Endothelial cell of umbilical vein (primary cell): ENCODE results near the gene C1orf53.

Source experiments
- CTCF ChIP-seq, 2 donors: IDR thresholded peaks; 1 replicate in 1 of 2; 2 replicates in 1 of 2; pipeline ENCODE4 v1.5.1; 2011; ENCODE audit warnings: low read length in 2 of 2, mild to moderate bottlenecking in 2 of 2, moderate library complexity in 2 of 2, control low read depth in 1 of 2, inconsistent platforms in 1 of 2, low read depth in 1 of 2; ENCODE audit not compliant: insufficient read depth in 1 of 2; ENCODE audit errors: extremely low read depth in 1 of 2
- POLR2AphosphoS5 ChIP-seq: IDR thresholded peaks from 2 replicates; pipeline ENCODE4 v1.6.1; 2012; ENCODE audit warnings: low read depth, mild to moderate bottlenecking, control low read depth, low read length, moderate library complexity; ENCODE audit not compliant: insufficient read depth

GRCh38 chr1:197859024-197859423 lies 43.4 kb upstream of the C1orf53 start:
- TF ChIP-seq POLR2AphosphoS5 (no peak), CTCF (IDR thresholded peaks at IDR 0.05; ENCODE audit: extremely low read depth in 1 of 2, insufficient read depth in 1 of 2, low read depth in 1 of 2, low read length in 2 of 2) (no peak)
